NCI-H128 (cell line): ENCODE data around the gene TAF4B.
"Not testable (repeated sequence)": the region's sequence is repeated elsewhere in the genome, so short reads cannot be mapped to it uniquely, and the experiment has no call there.

Experiments
- DNase-seq: peaks from one replicate; lab custom pipeline; 2025; ENCODE audit not compliant: unreplicated experiment; lab: John Stamatoyannopoulos, UW

The TAF4B gene

DNA sequence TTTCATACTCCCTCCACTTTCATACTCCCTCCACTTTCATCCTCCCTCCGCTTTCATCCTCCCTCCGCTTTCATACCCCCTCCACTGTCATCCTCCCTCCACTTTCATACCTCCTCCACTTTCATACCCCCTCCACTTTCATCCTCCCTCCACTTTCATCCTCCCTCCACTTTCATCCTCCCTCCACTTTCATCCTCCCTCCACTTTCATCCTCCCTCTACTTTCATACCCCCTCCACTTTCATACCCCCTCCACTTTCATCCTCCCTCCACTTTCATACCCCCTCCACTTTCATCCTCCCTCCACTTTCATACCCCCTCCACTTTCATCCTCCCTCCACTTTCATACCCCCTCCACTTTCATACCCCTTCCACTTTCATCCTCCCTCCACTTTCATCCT is 77.0 kb downstream of the TAF4B start:
- not testable (repeated sequence) for DNase-seq

DNA sequence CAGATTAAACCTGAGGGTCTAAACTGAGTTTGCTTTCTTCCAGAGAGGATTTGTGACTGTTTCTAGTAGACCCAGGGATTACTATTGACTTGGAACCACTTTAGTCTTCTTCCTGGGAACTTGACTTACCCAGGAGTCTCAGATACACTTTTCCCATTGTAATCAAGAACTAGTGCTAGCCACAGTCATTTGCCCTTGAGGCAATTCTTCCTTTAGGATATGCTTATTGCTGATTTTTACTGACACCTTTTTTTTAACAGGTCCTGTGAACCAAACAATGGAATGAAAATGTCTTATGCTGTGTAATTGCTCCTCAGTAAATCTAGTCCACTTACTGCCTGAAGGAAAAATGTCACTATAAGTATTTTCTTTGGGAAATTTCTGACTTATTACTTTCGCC is 78.3 kb downstream of the TAF4B start:
- DNase-seq = no peak

DNA sequence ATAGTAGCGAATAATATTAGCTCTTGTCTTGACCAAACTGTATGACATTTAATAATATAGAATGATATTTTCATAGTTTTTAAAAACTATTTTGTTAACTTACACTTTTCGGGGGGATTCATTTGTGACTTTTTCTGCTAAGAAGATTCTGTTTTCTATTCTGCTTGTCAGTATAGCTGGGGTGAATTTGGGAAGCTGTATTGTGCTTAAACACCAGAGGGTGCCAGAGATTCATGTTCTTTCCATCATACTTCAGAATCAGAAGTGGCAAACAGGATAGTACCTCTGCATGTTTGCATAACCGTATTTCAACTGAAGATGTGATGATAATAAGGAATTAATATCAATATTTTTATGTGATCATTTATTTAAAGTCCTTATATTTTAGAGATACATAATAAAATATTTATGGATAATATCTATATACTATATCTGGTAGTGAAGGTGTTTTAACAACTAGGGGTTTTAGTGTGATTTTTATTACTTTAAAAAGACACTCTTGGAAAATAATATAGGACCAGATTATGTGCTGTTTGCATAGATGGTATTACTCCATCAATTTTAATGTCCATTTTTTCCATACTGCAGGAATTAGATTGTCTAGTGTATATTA is 81.0 kb downstream of the TAF4B start:
- peak; percentile 23 for DNase-seq

DNA sequence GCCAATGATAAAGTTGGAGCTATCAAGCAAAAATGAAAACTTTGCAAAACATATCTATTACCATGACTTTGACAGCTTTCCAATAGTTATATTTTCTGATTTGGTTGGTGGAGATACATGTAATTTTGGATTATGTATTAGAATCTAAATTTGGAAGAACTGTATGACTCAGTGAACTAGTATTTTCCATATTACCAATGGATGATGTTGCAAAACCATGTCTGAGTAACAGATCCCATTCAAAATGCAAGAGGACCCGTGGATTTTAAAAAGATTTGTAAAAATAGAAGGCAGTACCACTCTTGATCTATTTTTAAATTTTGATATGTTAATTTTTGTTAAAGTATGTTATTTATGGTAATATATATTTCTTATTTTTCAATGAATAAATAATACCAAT is 83.0 kb downstream of the TAF4B start:
- no peak for DNase-seq

- no peak for DNase-seq
These were observed 86.0 kb downstream of the TAF4B start for GRCh38 chr18:26312199-26312598.

GRCh38 chr18:26317398-26317797 is 91.2 kb downstream of the TAF4B start:
- no peak for DNase-seq

DNA sequence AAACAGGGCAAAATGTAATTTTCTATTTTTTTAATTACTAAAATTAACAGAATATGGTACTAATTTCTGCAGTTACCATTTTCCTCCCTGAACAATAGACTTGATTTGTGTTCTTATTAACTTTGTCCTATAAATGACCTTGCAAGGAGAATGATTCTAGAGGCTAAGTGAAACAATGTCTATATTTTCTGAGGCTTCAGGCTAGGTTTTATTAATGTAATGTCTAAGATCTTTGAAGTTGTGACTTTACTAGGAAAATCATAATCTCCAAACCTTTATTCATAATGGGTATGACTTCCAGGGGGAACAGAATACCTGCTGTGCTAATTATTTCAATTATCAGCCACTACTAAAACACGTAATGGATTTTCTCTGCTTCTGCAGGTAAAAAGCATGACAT is 94.4 kb downstream of the TAF4B start:
- DNase-seq = no peak

- no peak for DNase-seq
These were observed 96.8 kb downstream of the TAF4B start for GRCh38 chr18:26322890-26323653.

DNA sequence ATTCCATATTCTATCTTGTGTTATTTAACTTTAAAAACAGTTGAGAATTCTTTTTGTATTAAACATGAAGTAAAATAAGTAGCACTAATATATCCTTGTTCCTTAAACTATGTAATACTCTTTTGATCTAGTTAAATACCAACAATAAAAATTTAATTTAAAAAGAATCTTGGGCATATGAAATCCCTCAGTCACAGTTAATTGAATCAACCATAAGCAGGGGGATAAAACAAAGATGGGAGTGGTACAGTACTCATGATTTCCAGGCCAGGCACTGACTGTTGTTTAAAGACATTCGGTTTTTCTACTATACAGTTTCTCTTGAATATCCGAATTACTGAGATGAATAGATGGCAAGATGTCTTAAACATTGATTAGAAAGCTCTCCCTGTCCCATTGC is 99.5 kb downstream of the TAF4B start:
- DNase-seq = no peak

GRCh38 chr18:26327062-26327461 is 100.8 kb downstream of the TAF4B start:
- DNase-seq = no peak

GRCh38 chr18:26332991-26333390 is 106.7 kb downstream of the TAF4B start:
- no peak for DNase-seq

DNA sequence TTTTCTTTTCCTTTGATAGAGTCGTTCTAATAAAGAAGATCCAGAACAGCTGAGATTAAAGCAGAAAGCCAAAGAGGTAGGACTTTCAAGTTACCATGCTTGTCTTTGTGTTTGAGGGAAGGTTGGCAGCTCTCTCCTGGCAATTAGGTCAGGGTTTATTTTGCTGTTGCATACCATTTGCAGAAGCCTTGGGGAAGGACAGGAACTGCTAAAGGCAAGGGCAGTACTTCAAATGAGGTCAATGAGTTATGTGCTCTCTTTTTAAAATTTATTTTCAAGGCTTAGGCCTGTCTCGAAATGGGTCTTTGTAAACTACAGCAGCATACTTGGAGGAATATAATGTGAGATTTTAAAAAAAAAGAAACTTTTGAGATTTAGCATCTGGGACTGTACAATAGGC is 108.9 kb downstream of the TAF4B start:
- DNase-seq = no peak

- DNase-seq = no peak
These were observed 109.6 kb downstream of the TAF4B start for GRCh38 chr18:26335571-26336487.

GRCh38 chr18:26336572-26336971 is 110.3 kb downstream of the TAF4B start:
- no peak for DNase-seq

- DNase-seq = no peak
These were observed 116.4 kb downstream of the TAF4B start for GRCh38 chr18:26342646-26343045.

DNA sequence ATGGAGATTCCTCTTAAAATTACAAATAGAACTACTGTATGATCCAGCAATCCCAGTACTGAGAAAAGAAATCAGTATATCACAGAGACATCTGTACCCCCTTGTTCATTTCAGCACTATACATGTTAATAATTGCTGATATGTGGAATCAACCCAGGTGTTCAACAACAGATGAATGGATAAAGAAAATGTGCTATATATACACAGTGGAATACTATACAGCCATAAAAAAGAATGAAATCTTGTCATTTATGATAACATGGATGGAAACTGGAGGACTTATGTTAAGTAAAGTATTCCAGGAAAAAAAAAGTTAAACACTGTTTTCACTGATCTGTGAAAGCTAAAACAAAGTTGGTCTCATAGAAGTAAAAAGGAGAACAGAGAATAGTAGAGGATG is 124.7 kb downstream of the TAF4B start:
- no peak for DNase-seq

DNA sequence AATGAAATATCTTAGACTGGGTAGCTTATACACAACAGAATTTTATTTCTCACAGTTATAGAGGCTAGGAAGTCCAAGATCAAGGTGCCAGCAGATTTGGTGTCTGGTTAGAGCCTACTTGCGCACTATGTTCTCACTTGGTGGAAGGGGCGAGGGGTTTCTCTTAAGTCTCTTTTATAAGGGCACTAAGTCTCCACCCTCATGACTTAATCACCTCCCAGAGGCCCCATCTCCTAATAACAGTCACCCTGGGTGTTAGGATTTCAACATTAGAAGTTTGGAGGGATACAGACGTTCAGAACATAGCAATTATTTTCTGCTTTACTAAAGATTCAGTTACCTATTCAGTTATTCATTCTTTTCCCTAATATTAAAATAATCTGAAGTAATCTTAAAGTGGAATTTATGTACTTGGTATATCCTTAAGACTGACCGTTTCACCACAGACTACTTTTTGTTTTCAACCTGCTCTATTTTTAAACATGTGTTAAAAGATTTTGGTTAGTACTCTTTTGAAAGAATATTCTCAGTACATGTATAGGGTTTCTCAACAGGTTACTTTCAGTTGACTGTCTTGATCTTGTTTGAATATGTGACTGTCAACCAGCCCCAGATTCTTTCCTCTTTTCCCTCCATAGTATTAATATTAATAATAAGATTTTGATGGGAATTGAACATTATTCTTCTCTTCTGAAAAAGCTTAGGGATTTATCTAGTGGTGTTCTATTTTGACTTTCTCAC is 130.0 kb downstream of the TAF4B start:
- no peak for DNase-seq

DNA sequence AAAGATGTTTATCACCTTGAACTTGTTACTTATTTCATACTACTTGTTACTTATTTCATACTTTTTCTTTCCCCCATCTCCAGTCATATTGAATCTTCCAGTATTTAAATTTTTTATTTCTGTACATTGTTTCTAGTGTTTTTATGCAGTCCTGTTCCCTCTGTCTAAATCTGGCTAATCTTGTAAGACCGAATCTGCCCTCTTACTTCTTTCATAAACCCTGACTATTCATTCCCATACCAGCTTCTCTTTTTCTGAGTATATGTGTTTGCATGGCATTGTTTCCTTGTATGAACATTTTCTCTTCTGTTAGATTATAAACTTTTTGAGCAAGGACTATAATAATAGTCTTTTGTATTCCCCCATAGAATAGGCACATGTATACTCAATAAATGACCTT is 131.7 kb downstream of the TAF4B start:
- DNase-seq = no peak

DNA sequence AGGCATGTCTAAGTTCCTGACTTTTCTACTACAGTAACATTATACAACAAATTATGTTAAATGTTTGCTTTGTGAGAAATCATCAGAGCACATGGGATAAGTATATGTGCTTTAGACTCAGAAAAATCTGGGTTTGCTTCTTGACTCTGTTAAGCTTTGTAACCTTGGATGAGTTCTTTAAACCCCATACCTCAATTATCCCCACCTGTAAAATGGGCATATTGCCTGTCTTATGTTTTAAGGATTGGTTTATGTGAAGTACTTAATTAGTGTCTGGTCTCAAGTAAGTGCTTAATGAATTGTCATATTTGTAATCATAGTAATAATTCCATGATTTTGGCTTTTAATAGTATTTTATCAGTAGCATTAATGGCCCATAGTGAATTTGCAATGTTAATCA is 135.8 kb downstream of the TAF4B start:
- DNase-seq = no peak

GRCh38 chr18:26367425-26367824 is 141.2 kb downstream of the TAF4B start:
- no peak for DNase-seq

DNA sequence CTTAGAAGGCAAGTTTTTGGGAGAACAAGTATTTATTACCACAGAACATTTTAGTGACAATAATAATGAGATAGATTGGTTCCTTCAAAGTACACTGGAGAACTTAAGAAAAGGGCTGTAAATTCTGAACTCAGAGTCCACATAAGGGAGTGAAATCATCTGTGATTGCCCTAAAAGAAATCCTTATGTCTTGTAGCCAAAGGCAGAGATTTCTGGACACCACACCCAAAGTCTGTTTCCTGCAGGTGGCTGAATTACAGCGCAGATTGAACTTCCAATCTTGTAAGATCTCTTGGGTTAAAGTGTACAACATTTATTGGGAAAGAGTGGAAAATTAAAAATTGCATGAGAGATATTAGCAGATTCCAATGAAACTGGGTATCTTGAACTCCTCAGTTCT is 143.8 kb downstream of the TAF4B start:
- no peak for DNase-seq
